PC-3 (cell line): Measurements from ENCODE around the gene PTPRN2. TPM values are rescaled to one million over a fixed set of nuclear protein-coding genes. Genes with fewer than 3 reads are reported as not detected.

Source experiments
- ATAC-seq: fragments of 200-7000 bp; cut with Tn5 transposase; 2 replicates; pipeline ENCODE4 v1.9.1; 2020; ENCODE audit warnings: mild to moderate bottlenecking, moderate library complexity
- BruUV-seq: library from RNA; stranded (reverse); fragments of 400-500 nt; replicated peaks from 2 replicates; lab custom pipeline; 2021; lab: Mats Ljungman, UMichigan
- CTCF ChIA-PET: fragments of 300-600 bp; sonication (Branson Sonifier 250); formaldehyde crosslinking; loops from one replicate; lab custom pipeline; 2022; ENCODE audit warnings: antibody characterized with exemption; lab: Charles Lee
- POLR2A ChIA-PET: fragments of 300-600 bp; sonication (Branson Sonifier 250); formaldehyde crosslinking; loops from one replicate; lab custom pipeline; 2022; ENCODE audit warnings: antibody characterized with exemption; ENCODE audit not compliant: unreplicated experiment; lab: Charles Lee
- DNase-seq: peaks from one replicate; pipeline ENCODE4 v3.0.0-alpha.2; 2015
- H2AFZ ChIP-seq: fragments of 300-600 bp; sonication (generic); 2 replicates; pipeline ENCODE4 v1.6.0; 2016; ENCODE audit warnings: antibody characterized with exemption, low read length
- H3F3A ChIP-seq: fragments of 300-600 bp; sonication (generic); one replicate; pipeline ENCODE4 v1.6.0; 2017; ENCODE audit warnings: antibody characterized with exemption, low read length, control low read depth, mild to moderate bottlenecking; ENCODE audit not compliant: unreplicated experiment
- H3K27ac ChIP-seq: fragments of 300-600 bp; sonication (generic); 2 replicates; pipeline ENCODE4 v1.5.1; 2016; ENCODE audit warnings: mild to moderate bottlenecking, low read length
- H3K27me3 ChIP-seq: fragments of 300-600 bp; sonication (generic); 2 replicates; pipeline ENCODE4 v1.6.1; 2016; ENCODE audit warnings: low read length, mixed read lengths
- H3K36me3 ChIP-seq: fragments of 300-600 bp; sonication (generic); 2 replicates; pipeline ENCODE4 v1.6.1; 2016; ENCODE audit warnings: low read depth, mixed run types, low read length, mixed read lengths
- H3K4me1 ChIP-seq: fragments of 300-600 bp; sonication (generic); 2 replicates; pipeline ENCODE4 v1.5.1; 2016; ENCODE audit warnings: low read length; ENCODE audit not compliant: insufficient read depth
- H3K4me2 ChIP-seq: fragments of 300-600 bp; sonication (generic); 2 replicates; pipeline ENCODE4 v1.6.0; 2016; ENCODE audit warnings: low read length
- H3K4me3 ChIP-seq: fragments of 300-600 bp; sonication (generic); 2 replicates; pipeline ENCODE4 v1.5.1; 2016; ENCODE audit warnings: mild to moderate bottlenecking, low read length, mixed read lengths
- H3K79me2 ChIP-seq: fragments of 300-600 bp; sonication (generic); 2 replicates; pipeline ENCODE4 v1.6.1; 2017; ENCODE audit warnings: low read length, mixed read lengths
- H3K9ac ChIP-seq: fragments of 300-600 bp; sonication (generic); 2 replicates; pipeline ENCODE4 v1.6.0; 2016; ENCODE audit warnings: mild to moderate bottlenecking, low read length
- H3K9me2 ChIP-seq: fragments of 300-600 bp; sonication (generic); replicated peaks from 2 replicates; pipeline ENCODE4 v1.6.1; 2016; ENCODE audit warnings: mixed run types, low read length, mixed read lengths
- H3K9me3 ChIP-seq: fragments of 300-600 bp; sonication (generic); 2 replicates; pipeline ENCODE4 v1.6.1; 2016; ENCODE audit warnings: low read length, mixed read lengths
- H4K20me1 ChIP-seq: fragments of 300-600 bp; sonication (generic); 2 replicates; pipeline ENCODE4 v1.6.1; 2016; ENCODE audit warnings: low read length, mixed read lengths
- CTCF ChIP-seq: fragments of 300-600 bp; sonication (generic); conservative IDR thresholded peaks from 2 replicates; pipeline ENCODE4 v1.5.1; 2017; ENCODE audit warnings: antibody characterized with exemption, low read depth, mild to moderate bottlenecking, low read length
- EZH2 ChIP-seq: fragments of 300-600 bp; sonication (generic); IDR thresholded peaks from one replicate; pipeline ENCODE4 v1.6.1; 2017; ENCODE audit warnings: antibody characterized with exemption, mild to moderate bottlenecking, low read length; ENCODE audit not compliant: unreplicated experiment
- EZH2phosphoT487 ChIP-seq: fragments of 300-600 bp; sonication (generic); IDR thresholded peaks from 2 replicates; pipeline ENCODE4 v1.6.1; 2018; ENCODE audit warnings: mild to moderate bottlenecking, antibody characterized with exemption, low read length, borderline replicate concordance
- intact Hi-C: fragments of 100-400 bp; cut with micrococcal nuclease; formaldehyde crosslinking; loops from 2 replicates; pipeline ENCODE4 v1.9.0; 2023
- total RNA-seq: library from RNA; depleted of rRNA; stranded (reverse); fragments of >200 nt; gene quantifications from 2 replicates; pipeline ENCODE4 v1.2.3, GENCODE V29; 2014

Gene PTPRN2
- total RNA-seq, 1 experiment from 2014 or later: 3.2 TPM

GRCh38 chr7:157635669-157636068 is 952.0 kb downstream of the PTPRN2 start:
- no TSS peak for BruUV-seq
- DNase-seq (no peak), ATAC-seq (no peak)
- no peaks in the 10 kb centered on the region for H4K20me1 ChIP-seq
- POLR2A ChIA-PET: no interaction called here
- H3K79me2 ChIP-seq: no peaks in the 10 kb centered on the region
- H3K4me2 ChIP-seq: no peak overlapping the region
- no peak overlapping the region for H3K4me3 ChIP-seq
- H2AFZ ChIP-seq: no peak overlapping the region
- no peaks in the 10 kb centered on the region for H3K27me3 ChIP-seq
- intact Hi-C loops: no loop called here
- H3F3A ChIP-seq: no peaks in the 10 kb centered on the region
- no peaks in the 10 kb centered on the region for H3K4me1 ChIP-seq
- 0 out of 2 replicates have a peak, but pooled peaks cover 2% of the 10 kb centered on the region for H3K9me3 ChIP-seq
- no peaks in the 10 kb centered on the region for H3K9me2 ChIP-seq
- TF ChIP-seq EZH2 (no peak), CTCF (no peak), EZH2phosphoT487 (no peak)
- H3K27ac ChIP-seq: no peak overlapping the region
- 0 out of 2 replicates have a peak, but pooled peaks cover 3% of the 10 kb centered on the region for H3K36me3 ChIP-seq
- CTCF ChIA-PET: interaction anchor here (0.6 kb wide), 1 partner anchor 204 kb away, joined by 4 read pairs; no protein-coding TSS in a partner anchor
- no peak overlapping the region for H3K9ac ChIP-seq

- H3K4me3 ChIP-seq: no peak overlapping the region
- H3K9ac ChIP-seq: no peak overlapping the region
- H3K4me1 ChIP-seq: no peaks in the 10 kb centered on the region
- ChIA-PET POLR2A (no interaction called here), CTCF (interaction anchor here (0.6 kb wide), 1 partner anchor 204 kb away, joined by 4 read pairs; no protein-coding TSS in a partner anchor)
- no peak overlapping the region for H3K4me2 ChIP-seq
- no peaks in the 10 kb centered on the region for H3K9me2 ChIP-seq
- H2AFZ ChIP-seq: no peak overlapping the region
- intact Hi-C loops: no loop called here
- DNase-seq (no peak), ATAC-seq (no peak)
- no peaks in the 10 kb centered on the region for H4K20me1 ChIP-seq
- H3K9me3 ChIP-seq: no peaks in the 10 kb centered on the region
- H3K27ac ChIP-seq: no peak overlapping the region
- H3K27me3 ChIP-seq: no peaks in the 10 kb centered on the region
- no peaks in the 10 kb centered on the region for H3F3A ChIP-seq
- H3K79me2 ChIP-seq: no peaks in the 10 kb centered on the region
- BruUV-seq: no TSS peak
- TF ChIP-seq CTCF (no peak), EZH2phosphoT487 (no peak), EZH2 (no peak)
- H3K36me3 ChIP-seq: 0 out of 2 replicates have a peak, but pooled peaks cover under 1% of the 10 kb centered on the region
These were observed 952.5 kb downstream of the PTPRN2 start for GRCh38 chr7:157635148-157635500.

GRCh38 chr7:157634401-157635147 is 953.0 kb downstream of the PTPRN2 start:
- no peaks in the 10 kb centered on the region for H4K20me1 ChIP-seq
- H3K4me3 ChIP-seq: no peak overlapping the region
- DNase-seq (no peak), ATAC-seq (no peak)
- no TSS peak for BruUV-seq
- no peak overlapping the region for H3K9ac ChIP-seq
- no peaks in the 10 kb centered on the region for H3K9me3 ChIP-seq
- no peaks in the 10 kb centered on the region for H3K36me3 ChIP-seq
- no peak overlapping the region for H3K27ac ChIP-seq
- H3K4me2 ChIP-seq: no peak overlapping the region
- H3F3A ChIP-seq: no peaks in the 10 kb centered on the region
- CTCF ChIA-PET: interaction anchor here (0.6 kb wide), 1 partner anchor 203 kb away, joined by 4 read pairs; no protein-coding TSS in a partner anchor
- no peaks in the 10 kb centered on the region for H3K79me2 ChIP-seq
- no peak overlapping the region for H2AFZ ChIP-seq
- no peaks in the 10 kb centered on the region for H3K4me1 ChIP-seq
- POLR2A ChIA-PET: no interaction called here
- H3K9me2 ChIP-seq: no peaks in the 10 kb centered on the region
- intact Hi-C loops: no loop called here
- TF ChIP-seq EZH2phosphoT487 (no peak), CTCF (no peak), EZH2 (no peak)
- no peaks in the 10 kb centered on the region for H3K27me3 ChIP-seq
